Nucleus accumbens (tissue), 56 donors: ENCODE measurements around the gene TET3.

Experiments used
- DNase-seq, 56 donors: peaks; one replicate each; lab custom pipeline; 2025; lab: John Stamatoyannopoulos, UW

The TET3 gene

GRCh38 chr2:73985308-73986084 lies 786 bp downstream of the TET3 start:
- peak in 7 of 56 donors; percentile 15 to 65 (median 37) for DNase-seq

- no peak for DNase-seq
Measured at GRCh38 chr2:73986085-73986681, 1.5 kb downstream of the TET3 start.

- peak in 21 of 56 donors; percentile 19 to 59 (median 35) for DNase-seq
Measured at GRCh38 chr2:73987109-73987947, 2.6 kb downstream of the TET3 start.

- no peak for DNase-seq
Measured at GRCh38 chr2:73987948-73988700, 3.4 kb downstream of the TET3 start.

GRCh38 chr2:73989972-73990371 lies 5.3 kb downstream of the TET3 start:
- no peak for DNase-seq

GRCh38 chr2:73990531-73990930 lies 5.8 kb downstream of the TET3 start:
- DNase-seq, result no peak

GRCh38 chr2:73992036-73992435 lies 7.3 kb downstream of the TET3 start:
- DNase-seq, result no peak

- no peak for DNase-seq
Measured at GRCh38 chr2:73993376-73993775, 8.7 kb downstream of the TET3 start.

GRCh38 chr2:73993778-73994177 lies 9.1 kb downstream of the TET3 start:
- DNase-seq, result no peak

GRCh38 chr2:73994178-73994831 lies 9.6 kb downstream of the TET3 start:
- DNase-seq, result no peak

GRCh38 chr2:73995810-73996209 lies 11.1 kb downstream of the TET3 start:
- DNase-seq, result no peak

- DNase-seq, result peak in 1 of 56 donors; percentile 31
Measured at GRCh38 chr2:73997813-73998212, 13.1 kb downstream of the TET3 start.

GRCh38 chr2:73998451-73998850 lies 13.7 kb downstream of the TET3 start:
- DNase-seq, result peak in 33 of 56 donors; percentile 25 to 89 (median 62)

- no peak for DNase-seq
Measured at GRCh38 chr2:73998933-73999332, 14.2 kb downstream of the TET3 start.

GRCh38 chr2:73999881-74000597 lies 15.3 kb downstream of the TET3 start:
- DNase-seq, result peak in 3 of 56 donors; percentile 25 to 41 (median 32)

GRCh38 chr2:74000666-74001065 lies 16.0 kb downstream of the TET3 start:
- DNase-seq, result no peak

- DNase-seq, result no peak
Measured at GRCh38 chr2:74001121-74001520, 16.4 kb downstream of the TET3 start.

- no peak for DNase-seq
Measured at GRCh38 chr2:74001781-74002504, 17.2 kb downstream of the TET3 start.
